ENCODE measurements around the gene AGER.

GRCh38 chr6:32166411-32167061 is 17.5 kb downstream of the AGER start:
- TF ChIP-seq CTCF (IDR thresholded peaks at IDR 0.05; ENCODE audit: insufficient read depth, low read depth, low read length), result no peak
- no peak for TF ChIP-seq EZH2 (IDR thresholded peaks at IDR 0.05; ENCODE audit: insufficient read depth, low read length)

Data from astrocyte (in vitro differentiated cells and primary cell).